NB4 (cell line): ENCODE results near the gene SCAND1.

Experiments used
- DNase-seq: peaks from one replicate; pipeline ENCODE4 v3.0.0; 2010; ENCODE audit warnings: low read depth
- H3K4me3 ChIP-seq: one replicate; pipeline ENCODE4 v1.5.1; 2011; ENCODE audit warnings: mild to moderate bottlenecking, low read depth, low read length, moderate library complexity
- CTCF ChIP-seq: IDR thresholded peaks from one replicate; pipeline ENCODE4 v1.5.1; 2012; ENCODE audit warnings: low read depth, low read length
- MAX ChIP-seq: IDR thresholded peaks from 2 replicates; pipeline ENCODE4 v1.6.1; 2011; ENCODE audit warnings: low read depth, low read length
- MYC ChIP-seq: IDR thresholded peaks from 2 replicates; pipeline ENCODE4 v1.6.1; 2011; ENCODE audit warnings: low read depth, low read length
- POLR2A ChIP-seq: IDR thresholded peaks from 2 replicates; pipeline ENCODE4 v1.6.1; 2011; ENCODE audit warnings: mild to moderate bottlenecking; ENCODE audit not compliant: insufficient read length; ENCODE audit errors: extremely low read depth

The SCAND1 gene

DNA sequence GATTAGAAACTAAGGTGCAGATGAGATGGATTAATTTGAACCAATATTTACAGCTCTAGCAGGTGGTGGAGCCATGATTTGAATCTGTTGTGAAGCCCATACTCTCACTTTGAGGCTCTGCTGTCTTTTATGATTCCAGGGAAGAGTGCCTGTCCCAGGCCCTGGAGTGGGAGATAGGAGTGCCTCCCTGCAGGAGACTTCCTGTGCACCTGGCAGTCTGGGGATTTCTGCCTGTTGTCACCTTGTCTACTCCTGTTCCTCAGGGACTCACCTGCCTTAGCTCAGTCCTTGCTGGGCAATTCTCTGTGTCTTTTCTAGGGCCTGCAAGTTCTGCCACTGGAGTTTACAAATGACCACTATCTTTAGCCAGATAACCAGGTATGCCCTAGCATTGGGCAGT is 46.3 kb downstream of the SCAND1 start:
- no peak for TF ChIP-seq CTCF
- no peak for DNase-seq
- H3K4me3 ChIP-seq = no peak overlapping the region

DNA sequence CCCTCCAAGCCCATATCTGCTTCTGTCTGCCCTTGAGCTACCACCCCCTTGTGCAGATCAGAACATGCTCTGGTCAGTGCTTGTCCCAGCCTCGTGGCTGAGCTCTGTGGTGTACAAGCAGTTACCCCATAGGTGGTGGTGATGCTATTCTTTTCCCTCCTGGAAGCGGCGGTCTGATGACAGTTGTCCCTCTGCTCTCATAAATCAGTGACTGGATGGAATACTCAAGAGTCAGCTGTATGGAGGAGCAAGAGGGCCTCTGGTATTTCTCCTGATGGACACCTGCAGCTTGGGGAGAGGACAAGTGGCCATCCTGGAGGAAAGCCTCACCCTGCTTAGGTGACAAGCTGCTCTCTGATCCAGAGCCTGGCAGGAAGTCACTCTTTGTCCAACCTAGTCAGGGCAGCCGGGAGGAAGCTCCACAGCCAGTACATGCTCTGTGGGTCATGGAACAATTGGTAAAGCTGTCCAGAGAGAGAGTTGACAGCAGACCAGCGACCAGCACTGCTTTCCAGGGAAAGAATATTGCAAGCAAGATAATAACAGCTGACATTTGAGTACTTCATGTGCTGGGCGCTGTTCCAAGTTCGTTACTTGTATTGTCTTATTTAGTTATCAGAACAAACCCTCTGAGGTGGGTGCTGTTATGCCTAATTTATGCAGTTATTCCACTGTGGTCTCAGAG is 47.1 kb downstream of the SCAND1 start:
- TF ChIP-seq POLR2A (no peak), CTCF (no peak), MYC (no peak), MAX (no peak)
- H3K4me3 ChIP-seq = no peak overlapping the region
- DNase-seq = no peak

GRCh38 chr20:35904982-35905663 is 49.2 kb downstream of the SCAND1 start:
- no peak for DNase-seq
- TF ChIP-seq CTCF = no peak
- no peak for TF ChIP-seq POLR2A
- TF ChIP-seq MYC = no peak
- H3K4me3 ChIP-seq = no peak overlapping the region

DNA sequence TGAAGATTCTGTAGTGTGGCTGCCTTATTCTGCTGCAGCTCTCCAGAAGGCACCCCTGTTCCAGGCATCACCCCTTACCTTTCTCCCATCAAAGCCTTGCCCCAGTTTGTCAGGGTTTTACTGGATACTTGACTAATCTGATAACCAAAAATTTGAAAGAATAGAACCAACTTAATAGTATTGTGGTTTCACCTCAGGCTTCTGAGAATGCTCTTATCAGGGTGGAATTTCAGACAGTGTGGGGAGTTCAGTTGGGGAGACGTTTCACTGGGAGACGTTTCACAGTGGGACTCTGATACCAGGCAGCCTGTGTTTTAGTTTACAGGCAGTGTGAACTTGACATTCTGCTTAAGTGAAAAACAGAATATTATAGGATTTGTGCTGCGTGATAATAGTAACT is 50.5 kb downstream of the SCAND1 start:
- H3K4me3 ChIP-seq = no peak overlapping the region
- TF ChIP-seq CTCF (no peak), POLR2A (no peak), MYC (no peak), MAX (no peak)
- DNase-seq = no peak
